SK-N-SH (cell line): Measurements from ENCODE around the gene GPRC5B. TPM values are rescaled to one million over a fixed set of nuclear protein-coding genes. Genes with fewer than 3 reads are reported as not detected.

Source experiments
- CTCF ChIA-PET: fragments of 300-600, 350-600 bp; formaldehyde crosslinking; extraction: SDS; loops from one replicate; lab custom pipeline; 2021; lab: Yijun Ruan, JAX
- POLR2A ChIA-PET: fragments of 350-600 bp; sonication (Branson Sonifier 250); formaldehyde crosslinking; extraction: SDS; loops from one replicate; lab custom pipeline; 2020; ENCODE audit warnings: antibody characterized with exemption, inconsistent platforms; lab: Yijun Ruan, JAX
- DNase-seq: peaks from one replicate; pipeline ENCODE4 v3.0.0; 2012
- H2AFZ ChIP-seq: fragments of 200-600 bp; sonication (generic); 2 replicates; pipeline ENCODE4 v1.8.1; 2016; ENCODE audit warnings: antibody characterized with exemption, mild to moderate bottlenecking, low read depth
- H3F3A ChIP-seq: fragments of 200-600 bp; sonication (generic); replicated peaks from 2 replicates; pipeline ENCODE3; 2016; ENCODE audit warnings: antibody characterized with exemption, mild to moderate bottlenecking; ENCODE audit not compliant: insufficient read depth
- H3K27ac ChIP-seq, 2 experiments: fragments of 200-500 bp in 1 of 2; fragments of 200-600 bp in 1 of 2; sonication (Bioruptor generic) in 1 of 2; sonication (generic), shearing (Covaris generic) in 1 of 2; 2 replicates each; pipeline versions ENCODE4 v1.5.1 to v1.6.1; 2014 to 2016; ENCODE audit warnings: low read depth in 2 of 2, inconsistent platforms in 1 of 2, low read length in 1 of 2, mild to moderate bottlenecking in 1 of 2, mixed read lengths in 1 of 2
- H3K27me3 ChIP-seq: fragments of 200-600 bp; sonication (generic), shearing (Covaris generic); 2 replicates; pipeline ENCODE4 v1.6.1; 2016; ENCODE audit warnings: mixed run types; ENCODE audit not compliant: insufficient read depth
- H3K36me3 ChIP-seq, 2 experiments: fragments of 200-500 bp in 1 of 2; fragments of 200-600 bp in 1 of 2; sonication (Bioruptor generic) in 1 of 2; sonication (generic) in 1 of 2; replicated peaks in 1 of 2; 2 replicates each; pipeline versions ENCODE3 to v1.5.1; 2014 to 2016; ENCODE audit warnings: low read length in 1 of 2, mild to moderate bottlenecking in 1 of 2; ENCODE audit not compliant: insufficient read depth in 2 of 2, control insufficient read depth in 1 of 2
- H3K4me1 ChIP-seq, 2 experiments: fragments of 200-500 bp in 1 of 2; fragments of 200-600 bp in 1 of 2; sonication (Bioruptor generic) in 1 of 2; sonication (generic), shearing (Covaris generic) in 1 of 2; 2 replicates each; pipeline versions ENCODE4 v1.5.1 to v1.6.1; 2014 to 2016; ENCODE audit warnings: low read depth in 1 of 2, low read length in 1 of 2, mixed run types in 1 of 2; ENCODE audit not compliant: insufficient read depth in 2 of 2, control insufficient read depth in 1 of 2
- H3K4me2 ChIP-seq: fragments of 200-600 bp; sonication (generic), shearing (Covaris generic); 2 replicates; pipeline ENCODE4 v1.6.1; 2017; ENCODE audit warnings: mixed run types
- H3K4me3 ChIP-seq, 2 experiments: fragments of 200-500 bp in 1 of 2; fragments of 200-600 bp in 1 of 2; sonication (Bioruptor generic) in 1 of 2; sonication (generic), shearing (Covaris generic) in 1 of 2; 2 replicates each; pipeline versions ENCODE4 v1.5.1 to v1.8.1; 2014 to 2016; ENCODE audit warnings: low read depth in 2 of 2, inconsistent platforms in 1 of 2, low read length in 1 of 2, mild to moderate bottlenecking in 1 of 2, mixed read lengths in 1 of 2, moderate library complexity in 1 of 2
- H3K79me2 ChIP-seq: fragments of 200-600 bp; sonication (generic); 2 replicates; pipeline ENCODE4 v1.8.1; 2017; ENCODE audit warnings: mild to moderate bottlenecking; ENCODE audit not compliant: insufficient read depth
- H3K9ac ChIP-seq: fragments of 200-600 bp; sonication (generic); 2 replicates; pipeline ENCODE4 v1.6.1; 2017; ENCODE audit warnings: mixed run types
- H3K9me2 ChIP-seq: fragments of 200-600 bp; sonication (generic); 2 replicates; pipeline ENCODE4 v1.6.1; 2017; ENCODE audit warnings: mixed run types
- H3K9me3 ChIP-seq: fragments of 200-600 bp; sonication (generic); 2 replicates; pipeline ENCODE4 v1.6.1; 2017; ENCODE audit warnings: mixed run types, mild to moderate bottlenecking, moderate library complexity
- H4K20me1 ChIP-seq: fragments of 200-600 bp; sonication (generic); 2 replicates; pipeline ENCODE4 v1.6.1; 2017; ENCODE audit warnings: mild to moderate bottlenecking, mixed run types; ENCODE audit not compliant: insufficient read depth
- CTCF ChIP-seq: fragments of 200-600 bp; sonication (generic); IDR thresholded peaks from 2 replicates; pipeline ENCODE4 v1.6.1; 2017; ENCODE audit warnings: antibody characterized with exemption, mild to moderate bottlenecking, moderate library complexity
- ELF1 ChIP-seq: IDR thresholded peaks from 2 replicates; pipeline ENCODE4 v1.4.0; 2012
- FOSL2 ChIP-seq: IDR thresholded peaks from 2 replicates; pipeline ENCODE4 v1.4.0; 2012; ENCODE audit warnings: low read depth, mild to moderate bottlenecking, moderate library complexity, borderline replicate concordance
- GABPA ChIP-seq: IDR thresholded peaks from 2 replicates; pipeline ENCODE4 v1.4.0; 2012; ENCODE audit warnings: low read depth, mild to moderate bottlenecking
- MAX ChIP-seq: IDR thresholded peaks from 2 replicates; pipeline ENCODE4 v1.4.0; 2012; ENCODE audit warnings: low read depth
- MEF2A ChIP-seq: IDR thresholded peaks from 2 replicates; pipeline ENCODE4 v1.4.0; 2012; ENCODE audit warnings: low read depth, borderline replicate concordance
- NFIC ChIP-seq: IDR thresholded peaks from 2 replicates; pipeline ENCODE4 v1.4.0; 2012; ENCODE audit warnings: borderline replicate concordance
- NRF1 ChIP-seq: IDR thresholded peaks from 2 replicates; pipeline ENCODE4 v1.6.1; 2012; ENCODE audit warnings: low read depth, mild to moderate bottlenecking, low read length
- RAD21 ChIP-seq: IDR thresholded peaks from 2 replicates; pipeline ENCODE4 v1.6.1; 2012; ENCODE audit warnings: mild to moderate bottlenecking, low read length
- RCOR1 ChIP-seq: fragments of 150-350 bp; IDR thresholded peaks from 2 replicates; pipeline ENCODE4 v1.6.1; 2017; ENCODE audit warnings: antibody characterized with exemption, low read length
- RFX5 ChIP-seq: IDR thresholded peaks from 2 replicates; pipeline ENCODE4 v1.6.1; 2012; ENCODE audit warnings: mild to moderate bottlenecking, improper control_type of control experiment, low read length
- TEAD4 ChIP-seq: IDR thresholded peaks from 2 replicates; pipeline ENCODE4 v1.4.0; 2012; ENCODE audit warnings: mild to moderate bottlenecking, borderline replicate concordance; ENCODE audit not compliant: insufficient read depth
- YY1 ChIP-seq: IDR thresholded peaks from 2 replicates; pipeline ENCODE4 v1.4.0; 2012; ENCODE audit warnings: low read depth, mild to moderate bottlenecking
- WGBS: methylation state at CpG from one replicate; pipeline ENCODE4 v1.1.6; 2017; ENCODE audit warnings: low lambda C conversion rate; 5-methylcytosine and 5-hydroxymethylcytosine counted together
- polyA plus RNA-seq, 3 experiments: library from polyadenylated mRNA; depleted of rRNA; stranded (reverse); fragments of >200 nt; gene quantifications; 2 replicates each; pipeline ENCODE4 v1.2.3, GENCODE V29; 2012
- TF ChIP-seq, protein P1 (sequence below): IDR thresholded peaks from 2 replicates; pipeline ENCODE4 v1.4.0; 2012; ENCODE audit warnings: low read depth, borderline replicate concordance
- TF ChIP-seq, protein P2 (sequence below): fragments of 150-350 bp; IDR thresholded peaks from 2 replicates; pipeline ENCODE4 v1.6.1; 2016; ENCODE audit warnings: mild to moderate bottlenecking, low read depth, low read length
- TF ChIP-seq, protein P3 (sequence below): IDR thresholded peaks from 2 replicates; pipeline ENCODE4; 2012

The GPRC5B gene, protein sequence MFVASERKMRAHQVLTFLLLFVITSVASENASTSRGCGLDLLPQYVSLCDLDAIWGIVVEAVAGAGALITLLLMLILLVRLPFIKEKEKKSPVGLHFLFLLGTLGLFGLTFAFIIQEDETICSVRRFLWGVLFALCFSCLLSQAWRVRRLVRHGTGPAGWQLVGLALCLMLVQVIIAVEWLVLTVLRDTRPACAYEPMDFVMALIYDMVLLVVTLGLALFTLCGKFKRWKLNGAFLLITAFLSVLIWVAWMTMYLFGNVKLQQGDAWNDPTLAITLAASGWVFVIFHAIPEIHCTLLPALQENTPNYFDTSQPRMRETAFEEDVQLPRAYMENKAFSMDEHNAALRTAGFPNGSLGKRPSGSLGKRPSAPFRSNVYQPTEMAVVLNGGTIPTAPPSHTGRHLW
- polyA plus RNA-seq (2012; rRNA removed): 1.1 TPM in 2 replicates
- polyA plus RNA-seq (2012; cell fraction: cytosol; rRNA removed): 1.0 and 1.1 TPM in 2 replicates
- 1.0 and 1.3 TPM in 2 replicates for polyA plus RNA-seq (2012; cell fraction: nucleus; rRNA removed)

- TF ChIP-seq, protein P1, sequence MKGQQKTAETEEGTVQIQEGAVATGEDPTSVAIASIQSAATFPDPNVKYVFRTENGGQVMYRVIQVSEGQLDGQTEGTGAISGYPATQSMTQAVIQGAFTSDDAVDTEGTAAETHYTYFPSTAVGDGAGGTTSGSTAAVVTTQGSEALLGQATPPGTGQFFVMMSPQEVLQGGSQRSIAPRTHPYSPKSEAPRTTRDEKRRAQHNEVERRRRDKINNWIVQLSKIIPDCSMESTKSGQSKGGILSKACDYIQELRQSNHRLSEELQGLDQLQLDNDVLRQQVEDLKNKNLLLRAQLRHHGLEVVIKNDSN: no peak
- peak; percentile 35 for TF ChIP-seq CTCF
- peak; percentile 10; the same call in 1 of the 2 replicates for TF ChIP-seq RAD21
- Histone ChIP-seq H3K9ac (no peak within 1 kb of the TSS), H3K4me2 (peak within 1 kb of the TSS; percentile 90), H2AFZ (peak within 1 kb of the TSS; percentile 79), H3K27me3 (no peaks in the 10 kb centered on the region), H4K20me1 (no peaks in the 10 kb centered on the region), H3K79me2 (no peaks in the 10 kb centered on the region), H3K9me3 (no peaks in the 10 kb centered on the region), H3F3A (no peaks in the 10 kb centered on the region), H3K9me2 (no peaks in the 10 kb centered on the region), H3K4me1 (peaks cover 0 to 3% of the 10 kb centered on the region in 2 experiments; a peak in 1 of 4 replicates), H3K4me3 (peak within 1 kb of the TSS; percentile 59 to 64), H3K36me3 (no peaks in the 10 kb centered on the region), H3K27ac (no peak within 1 kb of the TSS)
- ChIA-PET CTCF (interaction anchor here (0.6 to 4.5 kb wide), 17 partner anchors 11 to 959 kb away, joined by 3 to 87 read pairs (median 4); partner anchors contain the start of genes IQCK, KNOP1 and SMG1), POLR2A (interaction anchor here (0.6 to 1.5 kb wide), 4 partner anchors 166 to 330 kb away, joined by 3 to 7 read pairs (median 4); partner anchors contain the start of genes IQCK and KNOP1)
- WGBS: 90% methylated on average over 7 of the region's 85 CpGs
- DNase-seq: peak; percentile 91
Measured at GRCh38 chr16:19884611-19885450, at the start of gene GPRC5B. TSS of gene GPRC5B (minus strand) at chr16:19884848. CDS start at chr16:19872845, 12,003 bp downstream.

GRCh38 chr16:19933740-19934139 is 49.1 kb upstream of the GPRC5B start:
- DNase-seq: no peak
- TF ChIP-seq, protein P1: no peak
- TF ChIP-seq MEF2A (no peak), RCOR1 (no peak), FOSL2 (no peak), ELF1 (no peak), MAX (no peak), NFIC (no peak), YY1 (no peak), RAD21 (no peak), GABPA (no peak), TEAD4 (no peak), NRF1 (no peak), RFX5 (no peak)
- TF ChIP-seq, protein P2, sequence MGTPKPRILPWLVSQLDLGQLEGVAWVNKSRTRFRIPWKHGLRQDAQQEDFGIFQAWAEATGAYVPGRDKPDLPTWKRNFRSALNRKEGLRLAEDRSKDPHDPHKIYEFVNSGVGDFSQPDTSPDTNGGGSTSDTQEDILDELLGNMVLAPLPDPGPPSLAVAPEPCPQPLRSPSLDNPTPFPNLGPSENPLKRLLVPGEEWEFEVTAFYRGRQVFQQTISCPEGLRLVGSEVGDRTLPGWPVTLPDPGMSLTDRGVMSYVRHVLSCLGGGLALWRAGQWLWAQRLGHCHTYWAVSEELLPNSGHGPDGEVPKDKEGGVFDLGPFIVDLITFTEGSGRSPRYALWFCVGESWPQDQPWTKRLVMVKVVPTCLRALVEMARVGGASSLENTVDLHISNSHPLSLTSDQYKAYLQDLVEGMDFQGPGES: no peak
- TF ChIP-seq, protein P3, sequence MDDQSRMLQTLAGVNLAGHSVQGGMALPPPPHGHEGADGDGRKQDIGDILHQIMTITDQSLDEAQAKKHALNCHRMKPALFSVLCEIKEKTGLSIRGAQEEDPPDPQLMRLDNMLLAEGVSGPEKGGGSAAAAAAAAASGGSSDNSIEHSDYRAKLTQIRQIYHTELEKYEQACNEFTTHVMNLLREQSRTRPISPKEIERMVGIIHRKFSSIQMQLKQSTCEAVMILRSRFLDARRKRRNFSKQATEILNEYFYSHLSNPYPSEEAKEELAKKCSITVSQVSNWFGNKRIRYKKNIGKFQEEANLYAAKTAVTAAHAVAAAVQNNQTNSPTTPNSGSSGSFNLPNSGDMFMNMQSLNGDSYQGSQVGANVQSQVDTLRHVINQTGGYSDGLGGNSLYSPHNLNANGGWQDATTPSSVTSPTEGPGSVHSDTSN: no peak
- Histone ChIP-seq H3K4me1 (peaks cover 0 to 20% of the 10 kb centered on the region in 2 experiments; a peak in 2 of 4 replicates), H3K4me2 (no peak overlapping the region), H3F3A (no peaks in the 10 kb centered on the region), H3K9ac (no peak overlapping the region), H3K27me3 (no peaks in the 10 kb centered on the region; the same call in 1 of the 2 replicates), H3K36me3 (no peaks in the 10 kb centered on the region), H3K9me3 (no peaks in the 10 kb centered on the region), H3K9me2 (no peaks in the 10 kb centered on the region), H4K20me1 (no peaks in the 10 kb centered on the region), H3K4me3 (no peak overlapping the region), H3K79me2 (no peaks in the 10 kb centered on the region), H2AFZ (no peak overlapping the region), H3K27ac (no peak overlapping the region)
- ChIA-PET CTCF (interaction anchor here (1.2 to 1.4 kb wide), 2 partner anchors 26 to 30 kb away, joined by 3 to 4 read pairs; no protein-coding TSS in a partner anchor), POLR2A (no interaction called here)
- WGBS: 29% methylated on average over 6 of the region's 6 CpGs
